ENCODE data around the gene FKBP10.

DNA sequence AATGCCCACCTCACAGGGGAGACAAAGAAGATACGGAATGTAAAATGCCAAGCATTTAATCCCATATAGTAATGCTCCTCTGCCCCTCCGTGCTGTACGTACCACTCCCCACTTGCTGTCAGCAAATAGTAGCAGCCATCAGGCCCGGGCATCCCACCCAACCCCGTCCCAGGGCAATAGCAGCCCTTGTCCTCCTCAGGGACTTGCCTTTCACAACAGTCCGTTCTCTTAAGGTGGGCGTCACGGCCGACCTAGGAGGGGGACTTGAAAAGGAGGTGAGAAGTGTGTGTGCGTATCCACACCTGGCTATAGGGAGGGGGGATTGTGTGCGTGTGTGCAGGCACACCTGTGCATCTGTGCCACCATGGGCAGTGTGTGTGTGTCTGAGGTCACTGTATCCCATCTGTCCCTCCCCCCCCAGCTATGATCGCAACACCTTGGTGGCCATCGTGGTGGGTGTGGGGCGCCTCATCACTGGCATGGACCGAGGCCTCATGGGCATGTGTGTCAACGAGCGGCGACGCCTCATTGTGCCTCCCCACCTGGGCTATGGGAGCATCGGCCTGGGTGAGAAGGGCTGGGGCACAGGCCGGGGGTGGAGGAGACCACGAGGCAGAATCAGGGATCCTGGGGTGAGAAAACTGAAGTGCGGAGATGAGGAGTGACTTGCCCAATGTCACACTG is 4.0 kb downstream of the FKBP10 start:
- TF ChIP-seq, protein P1, sequence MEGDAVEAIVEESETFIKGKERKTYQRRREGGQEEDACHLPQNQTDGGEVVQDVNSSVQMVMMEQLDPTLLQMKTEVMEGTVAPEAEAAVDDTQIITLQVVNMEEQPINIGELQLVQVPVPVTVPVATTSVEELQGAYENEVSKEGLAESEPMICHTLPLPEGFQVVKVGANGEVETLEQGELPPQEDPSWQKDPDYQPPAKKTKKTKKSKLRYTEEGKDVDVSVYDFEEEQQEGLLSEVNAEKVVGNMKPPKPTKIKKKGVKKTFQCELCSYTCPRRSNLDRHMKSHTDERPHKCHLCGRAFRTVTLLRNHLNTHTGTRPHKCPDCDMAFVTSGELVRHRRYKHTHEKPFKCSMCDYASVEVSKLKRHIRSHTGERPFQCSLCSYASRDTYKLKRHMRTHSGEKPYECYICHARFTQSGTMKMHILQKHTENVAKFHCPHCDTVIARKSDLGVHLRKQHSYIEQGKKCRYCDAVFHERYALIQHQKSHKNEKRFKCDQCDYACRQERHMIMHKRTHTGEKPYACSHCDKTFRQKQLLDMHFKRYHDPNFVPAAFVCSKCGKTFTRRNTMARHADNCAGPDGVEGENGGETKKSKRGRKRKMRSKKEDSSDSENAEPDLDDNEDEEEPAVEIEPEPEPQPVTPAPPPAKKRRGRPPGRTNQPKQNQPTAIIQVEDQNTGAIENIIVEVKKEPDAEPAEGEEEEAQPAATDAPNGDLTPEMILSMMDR (IDR thresholded peaks at IDR 0.05): no peak
- TF ChIP-seq POLR2AphosphoS5 (IDR thresholded peaks at IDR 0.05): no peak

Measured in breast epithelium (tissue), 3 donors.